ENCODE results near the gene CLEC4G.

CLEC4G gene

DNA sequence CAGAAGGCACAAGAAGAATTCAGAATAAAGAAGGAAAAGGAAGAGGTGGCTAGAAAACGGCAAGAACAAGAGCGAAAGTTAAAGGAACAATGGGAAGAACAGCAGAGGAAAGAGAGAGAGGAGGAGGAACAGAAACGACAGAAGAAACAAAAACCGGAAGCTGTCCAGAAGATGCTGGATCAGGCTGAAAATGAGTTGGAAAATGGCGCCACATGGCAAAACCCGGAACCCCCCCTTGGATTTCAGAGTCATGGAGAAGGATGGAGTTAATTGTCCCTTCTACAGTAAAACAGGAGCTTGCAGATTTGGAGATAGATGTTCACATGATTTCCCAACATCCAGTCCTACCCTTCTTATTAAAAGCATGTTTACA lies 8.8 kb upstream of the CLEC4G start:
- Mint-ChIP-seq H3K36me3 (ENCODE audit: low read depth) (no peaks in the 10 kb centered on the region), H3K4me1 (ENCODE audit: low read depth) (peaks cover 22% of the 10 kb centered on the region), H3K4me3 (no peak overlapping the region), H3K27me3 (peaks cover 68% of the 10 kb centered on the region), H3K27ac (no peak overlapping the region), H3K9me3 (no peaks in the 10 kb centered on the region)
- DNase-seq, result no peak

- H3K27ac Mint-ChIP-seq, result no peak overlapping the region
- H3K4me1 Mint-ChIP-seq (ENCODE audit: low read depth), result peaks cover 22% of the 10 kb centered on the region
- H3K36me3 Mint-ChIP-seq (ENCODE audit: low read depth), result no peaks in the 10 kb centered on the region
- peak; percentile 11 for DNase-seq
- no peak overlapping the region for H3K4me3 Mint-ChIP-seq
- H3K9me3 Mint-ChIP-seq, result no peaks in the 10 kb centered on the region
- peaks cover 69% of the 10 kb centered on the region for H3K27me3 Mint-ChIP-seq
These were observed 8.1 kb upstream of the CLEC4G start for GRCh38 chr19:7739801-7740681.

- no peak overlapping the region for H3K27ac Mint-ChIP-seq
- H3K36me3 Mint-ChIP-seq (ENCODE audit: low read depth), result no peaks in the 10 kb centered on the region
- H3K9me3 Mint-ChIP-seq, result no peaks in the 10 kb centered on the region
- H3K4me3 Mint-ChIP-seq, result no peak overlapping the region
- peaks cover 19% of the 10 kb centered on the region for H3K4me1 Mint-ChIP-seq (ENCODE audit: low read depth)
- peaks cover 69% of the 10 kb centered on the region for H3K27me3 Mint-ChIP-seq
- no peak for DNase-seq
These were observed 7.4 kb upstream of the CLEC4G start for GRCh38 chr19:7739211-7739755.

GRCh38 chr19:7738023-7738422 lies 6.1 kb upstream of the CLEC4G start:
- Mint-ChIP-seq H3K9me3 (no peaks in the 10 kb centered on the region), H3K36me3 (ENCODE audit: low read depth) (no peaks in the 10 kb centered on the region), H3K4me1 (ENCODE audit: low read depth) (peaks cover 8% of the 10 kb centered on the region)

DNA sequence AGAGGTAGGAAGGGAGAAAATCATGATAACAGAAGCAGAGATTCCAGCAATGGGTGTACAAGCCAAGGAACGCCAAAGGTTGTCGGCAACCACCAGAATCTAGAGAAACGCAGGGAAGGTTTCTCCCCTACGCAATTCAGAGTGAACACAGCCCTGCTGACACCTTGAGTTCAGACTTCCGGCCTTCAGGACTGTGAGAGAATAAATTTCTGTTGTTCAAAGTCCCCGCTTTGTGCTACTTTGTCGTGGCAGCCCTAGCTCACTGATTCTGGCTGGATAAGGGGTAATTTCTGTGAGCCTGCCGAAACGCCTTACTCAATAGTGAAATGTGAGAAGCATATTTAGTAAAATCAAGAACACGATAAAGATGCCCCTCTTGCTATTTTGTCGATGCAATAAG lies 5.3 kb upstream of the CLEC4G start:
- Mint-ChIP-seq H3K27me3 (peaks cover 64% of the 10 kb centered on the region), H3K4me1 (ENCODE audit: low read depth) (peaks cover 8% of the 10 kb centered on the region), H3K27ac (no peak overlapping the region)

More at GRCh38 chr19:7738023-7738422, 6.1 kb upstream of the CLEC4G start:
- no peak overlapping the region for H3K27ac Mint-ChIP-seq
- H3K4me3 Mint-ChIP-seq, result no peak overlapping the region
- H3K27me3 Mint-ChIP-seq, result peaks cover 68% of the 10 kb centered on the region
- DNase-seq, result no peak

GRCh38 chr19:7736148-7736547 lies 4.2 kb upstream of the CLEC4G start:
- Mint-ChIP-seq H3K27me3 (peaks cover 69% of the 10 kb centered on the region), H3K36me3 (ENCODE audit: low read depth) (no peaks in the 10 kb centered on the region), H3K4me3 (no peak overlapping the region), H3K4me1 (ENCODE audit: low read depth) (peaks cover 8% of the 10 kb centered on the region), H3K27ac (no peak overlapping the region), H3K9me3 (no peaks in the 10 kb centered on the region)
- no peak for DNase-seq

More for the DNA sequence above, 5.3 kb upstream of the CLEC4G start:
- no peak for DNase-seq
- Mint-ChIP-seq H3K4me3 (no peak overlapping the region), H3K9me3 (no peaks in the 10 kb centered on the region), H3K36me3 (ENCODE audit: low read depth) (no peaks in the 10 kb centered on the region)

GRCh38 chr19:7734220-7735203 lies 2.6 kb upstream of the CLEC4G start:
- Mint-ChIP-seq H3K4me1 (ENCODE audit: low read depth) (peaks cover 15% of the 10 kb centered on the region), H3K4me3 (no peak overlapping the region), H3K36me3 (ENCODE audit: low read depth) (no peaks in the 10 kb centered on the region), H3K27ac (no peak overlapping the region), H3K27me3 (peaks cover 66% of the 10 kb centered on the region), H3K9me3 (no peaks in the 10 kb centered on the region)
- DNase-seq, result peak; percentile 9

- Mint-ChIP-seq H3K4me3 (no peak overlapping the region), H3K4me1 (ENCODE audit: low read depth) (peaks cover 21% of the 10 kb centered on the region)
These were observed 1.5 kb upstream of the CLEC4G start for GRCh38 chr19:7733376-7733775.

GRCh38 chr19:7731615-7732014 lies 295 bp downstream of the CLEC4G start:
- no peak for DNase-seq
- Mint-ChIP-seq H3K36me3 (ENCODE audit: low read depth) (no peaks in the 10 kb centered on the region), H3K27ac (no peak overlapping the region), H3K4me3 (no peak overlapping the region), H3K27me3 (peaks cover 78% of the 10 kb centered on the region), H3K4me1 (ENCODE audit: low read depth) (peaks cover 13% of the 10 kb centered on the region), H3K9me3 (no peaks in the 10 kb centered on the region)

More at GRCh38 chr19:7733376-7733775, 1.5 kb upstream of the CLEC4G start:
- no peak for DNase-seq
- Mint-ChIP-seq H3K36me3 (ENCODE audit: low read depth) (no peaks in the 10 kb centered on the region), H3K27me3 (peaks cover 73% of the 10 kb centered on the region), H3K9me3 (no peaks in the 10 kb centered on the region), H3K27ac (no peak overlapping the region)

DNA sequence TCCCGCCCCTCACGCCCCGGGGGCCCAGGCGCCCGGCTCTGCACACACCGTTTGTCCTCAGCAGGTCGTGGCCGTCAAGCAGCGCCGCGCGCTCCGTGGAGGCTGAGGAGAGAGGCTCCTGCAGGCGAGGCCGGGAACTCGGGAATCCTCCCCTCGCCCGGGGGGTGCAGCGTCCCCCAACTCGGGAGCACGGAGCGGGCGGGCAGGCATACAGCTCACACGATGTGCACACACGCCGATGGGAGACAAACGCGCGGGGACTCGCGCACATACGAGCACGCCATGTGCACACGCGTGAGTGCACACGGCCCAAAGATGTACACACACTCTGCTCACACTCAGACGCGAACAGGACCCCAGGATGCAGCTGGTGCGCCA lies 703 bp downstream of the CLEC4G start:
- Mint-ChIP-seq H3K4me1 (ENCODE audit: low read depth) (peaks cover 13% of the 10 kb centered on the region), H3K27me3 (peaks cover 76% of the 10 kb centered on the region), H3K27ac (no peak overlapping the region), H3K36me3 (ENCODE audit: low read depth) (no peaks in the 10 kb centered on the region), H3K4me3 (no peak overlapping the region), H3K9me3 (no peaks in the 10 kb centered on the region)
- no peak for DNase-seq

DNA sequence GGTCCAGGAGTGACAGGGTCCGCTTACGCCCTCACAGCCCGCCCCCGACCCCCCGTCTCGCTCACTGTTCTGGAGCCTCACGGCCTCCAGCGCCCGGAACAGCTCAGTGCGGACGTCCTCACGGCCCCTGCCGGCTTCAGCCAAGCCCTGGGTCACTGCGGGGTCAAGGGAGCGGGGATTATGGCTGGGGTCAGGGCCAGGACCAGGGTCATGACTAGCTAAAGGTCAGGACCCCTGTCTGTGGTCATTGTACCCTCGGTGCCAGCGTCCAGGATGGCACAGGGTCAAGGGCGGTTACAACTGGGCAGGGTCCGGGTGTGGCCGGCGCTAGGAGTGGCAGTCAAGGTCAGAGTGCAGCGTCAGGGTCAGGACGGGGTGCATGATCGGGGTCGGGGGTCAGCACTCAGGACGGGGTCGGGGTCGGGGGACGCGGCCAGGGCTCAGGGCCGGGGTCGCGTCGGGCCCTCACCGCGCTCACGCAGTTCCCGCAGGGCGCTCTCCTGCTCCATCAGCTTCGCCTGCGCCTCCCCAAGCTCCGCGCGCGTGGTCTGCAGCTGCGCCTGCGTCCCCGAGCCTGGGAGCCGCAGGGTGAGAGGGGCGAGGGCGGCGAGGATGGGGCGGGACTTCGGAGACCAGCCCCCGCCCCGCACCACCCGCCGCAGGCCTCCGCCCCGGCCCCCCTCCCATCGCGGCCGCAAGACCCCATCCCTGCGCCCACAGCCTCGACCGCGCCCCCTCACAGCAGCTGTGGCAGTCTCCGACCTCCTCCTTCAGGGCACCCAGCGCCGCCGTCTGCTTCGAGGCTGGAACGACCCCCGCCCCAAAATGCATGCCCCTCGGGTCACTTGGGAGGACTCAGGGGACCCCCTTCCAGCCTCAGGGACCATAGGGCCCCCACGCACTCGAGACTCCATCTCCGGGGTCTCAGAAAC lies 1.4 kb downstream of the CLEC4G start:
- Mint-ChIP-seq H3K4me1 (ENCODE audit: low read depth) (peaks cover 13% of the 10 kb centered on the region), H3K36me3 (ENCODE audit: low read depth) (no peaks in the 10 kb centered on the region), H3K27me3 (peaks cover 74% of the 10 kb centered on the region), H3K9me3 (no peaks in the 10 kb centered on the region), H3K27ac (no peak overlapping the region), H3K4me3 (no peak overlapping the region)
- DNase-seq, result no peak

GRCh38 chr19:7729831-7730285 lies 2.1 kb downstream of the CLEC4G start:
- H3K4me3 Mint-ChIP-seq, result no peak overlapping the region
- H3K9me3 Mint-ChIP-seq, result no peaks in the 10 kb centered on the region
- no peaks in the 10 kb centered on the region for H3K36me3 Mint-ChIP-seq (ENCODE audit: low read depth)
- DNase-seq, result no peak
- peaks cover 69% of the 10 kb centered on the region for H3K27me3 Mint-ChIP-seq
- no peak overlapping the region for H3K27ac Mint-ChIP-seq
- H3K4me1 Mint-ChIP-seq (ENCODE audit: low read depth), result peaks cover 13% of the 10 kb centered on the region

DNA sequence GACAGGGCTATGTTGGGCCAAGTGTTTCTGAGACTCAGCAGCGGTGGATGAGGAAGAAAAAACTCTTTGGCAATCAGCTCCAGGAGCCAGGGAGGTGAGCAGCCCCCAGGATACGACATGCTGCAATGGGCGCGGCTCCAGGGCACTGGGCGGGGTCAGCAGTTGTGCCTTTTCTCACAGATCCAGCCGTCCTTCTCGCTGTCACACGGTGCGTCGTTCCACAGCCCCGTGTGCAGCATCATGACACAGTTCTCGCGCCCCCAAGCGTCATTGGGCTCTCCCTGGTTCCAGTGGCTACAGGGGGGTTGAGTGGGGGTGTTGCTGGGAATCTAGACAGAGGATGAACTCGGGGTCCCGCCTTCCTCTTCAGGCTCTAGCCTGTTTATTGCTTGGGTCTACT lies 2.7 kb downstream of the CLEC4G start:
- no peak overlapping the region for H3K27ac Mint-ChIP-seq
- no peak for DNase-seq
- peaks cover 62% of the 10 kb centered on the region for H3K27me3 Mint-ChIP-seq
- no peaks in the 10 kb centered on the region for H3K9me3 Mint-ChIP-seq
- H3K4me1 Mint-ChIP-seq (ENCODE audit: low read depth), result peaks cover 13% of the 10 kb centered on the region
- no peak overlapping the region for H3K4me3 Mint-ChIP-seq
- no peaks in the 10 kb centered on the region for H3K36me3 Mint-ChIP-seq (ENCODE audit: low read depth)

All from activated T-cell treated with anti-CD3 and anti-CD28 coated beads, Interleukin-2, amount 50 U/mL, for 24 hours (primary cell).